Retinal pigment epithelial cell (primary cell): ENCODE measurements around the gene HHIP.

Source experiments
- DNase-seq: peaks from one replicate; pipeline ENCODE4 v3.0.0-alpha.2; 2010; ENCODE audit warnings: low read depth
- H3K4me3 ChIP-seq: 2 replicates; pipeline ENCODE4 v1.5.1; 2011; ENCODE audit warnings: mild to moderate bottlenecking, low read length, control low read depth, moderate library complexity
- CTCF ChIP-seq: conservative IDR thresholded peaks from 2 replicates; pipeline ENCODE4 v1.5.1; 2011; ENCODE audit warnings: low read depth, low read length, control low read depth, inconsistent platforms

Gene HHIP

GRCh38 chr4:144656850-144657249 lies 10.9 kb downstream of the HHIP start:
- DNase-seq: no peak
- no peak overlapping the region for H3K4me3 ChIP-seq
- no peak for TF ChIP-seq CTCF

GRCh38 chr4:144658015-144658567 lies 12.1 kb downstream of the HHIP start:
- no peak for DNase-seq
- no peak for TF ChIP-seq CTCF
- no peak overlapping the region for H3K4me3 ChIP-seq

- DNase-seq: no peak
- TF ChIP-seq CTCF: no peak
These were observed 12.9 kb downstream of the HHIP start for GRCh38 chr4:144658903-144659302.

GRCh38 chr4:144659447-144659846 lies 13.5 kb downstream of the HHIP start:
- TF ChIP-seq CTCF: no peak
- no peak overlapping the region for H3K4me3 ChIP-seq
- DNase-seq: no peak

More at GRCh38 chr4:144658903-144659302, 12.9 kb downstream of the HHIP start:
- no peak overlapping the region for H3K4me3 ChIP-seq

DNA sequence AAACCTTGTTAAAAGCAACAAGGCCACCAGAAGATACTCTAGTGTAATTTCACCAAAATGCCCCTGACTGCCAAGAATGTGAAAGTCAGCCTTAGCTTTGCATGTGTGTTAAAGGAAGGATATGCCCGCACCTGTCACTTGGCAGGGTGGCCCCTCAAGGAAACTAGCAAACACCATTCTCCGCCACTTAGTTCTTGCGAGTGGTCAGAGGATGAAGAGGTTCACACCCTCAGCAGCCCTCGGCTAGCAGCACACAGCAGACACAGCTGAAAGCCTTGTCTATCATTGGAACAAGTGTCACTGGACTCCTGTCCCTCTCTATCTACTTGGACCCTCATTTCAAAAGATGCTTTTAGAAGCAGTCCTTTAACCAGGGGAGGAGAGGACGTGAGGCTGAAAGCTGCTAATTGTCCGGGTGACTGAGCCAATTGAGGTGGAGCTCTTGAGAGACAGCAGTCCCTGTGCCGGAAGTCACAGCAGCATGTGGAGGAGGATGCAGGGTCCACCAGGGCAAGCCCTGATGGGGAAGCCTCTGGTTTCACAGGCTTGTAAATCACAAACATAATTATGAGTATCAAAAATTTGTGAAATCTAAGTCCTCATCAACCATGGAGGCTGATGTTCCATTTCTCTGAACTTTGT lies 18.0 kb downstream of the HHIP start:
- no peak for TF ChIP-seq CTCF
- H3K4me3 ChIP-seq: no peak overlapping the region
- no peak for DNase-seq

- DNase-seq: no peak
- TF ChIP-seq CTCF: no peak
- H3K4me3 ChIP-seq: no peak overlapping the region
These were observed 20.7 kb downstream of the HHIP start for GRCh38 chr4:144666539-144667175.

DNA sequence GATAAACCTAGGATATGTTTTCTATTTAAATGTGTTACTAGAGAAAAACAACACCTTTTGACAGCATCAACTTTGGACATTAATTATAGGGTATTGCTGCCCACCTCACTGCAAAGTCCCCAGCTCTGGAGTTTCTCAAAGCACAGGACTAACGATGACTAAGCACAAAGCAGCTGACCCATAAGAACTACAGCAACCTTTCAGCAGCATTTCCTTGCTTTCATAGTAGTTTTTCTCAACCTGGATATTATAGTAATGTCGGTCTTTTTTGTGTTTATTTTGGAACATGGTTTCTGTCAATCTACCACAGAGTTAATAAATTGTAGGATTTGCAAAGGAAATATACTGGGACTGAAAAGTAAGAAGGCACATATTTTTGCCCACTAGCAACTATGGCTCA lies 21.5 kb downstream of the HHIP start:
- peak; percentile 29 for DNase-seq
- H3K4me3 ChIP-seq: no peak overlapping the region
- TF ChIP-seq CTCF: no peak
